Measurements from ENCODE around the gene SERINC3. TPM values are rescaled to one million over a fixed set of nuclear protein-coding genes. Genes with fewer than 3 reads are reported as not detected.

SERINC3 gene
- total and polyA plus RNA-seq, 2 of the 13 experiments (the other 11 are each of a cell fraction or from before 2014, with no cell fraction given): 82.0 to 226 TPM

DNA sequence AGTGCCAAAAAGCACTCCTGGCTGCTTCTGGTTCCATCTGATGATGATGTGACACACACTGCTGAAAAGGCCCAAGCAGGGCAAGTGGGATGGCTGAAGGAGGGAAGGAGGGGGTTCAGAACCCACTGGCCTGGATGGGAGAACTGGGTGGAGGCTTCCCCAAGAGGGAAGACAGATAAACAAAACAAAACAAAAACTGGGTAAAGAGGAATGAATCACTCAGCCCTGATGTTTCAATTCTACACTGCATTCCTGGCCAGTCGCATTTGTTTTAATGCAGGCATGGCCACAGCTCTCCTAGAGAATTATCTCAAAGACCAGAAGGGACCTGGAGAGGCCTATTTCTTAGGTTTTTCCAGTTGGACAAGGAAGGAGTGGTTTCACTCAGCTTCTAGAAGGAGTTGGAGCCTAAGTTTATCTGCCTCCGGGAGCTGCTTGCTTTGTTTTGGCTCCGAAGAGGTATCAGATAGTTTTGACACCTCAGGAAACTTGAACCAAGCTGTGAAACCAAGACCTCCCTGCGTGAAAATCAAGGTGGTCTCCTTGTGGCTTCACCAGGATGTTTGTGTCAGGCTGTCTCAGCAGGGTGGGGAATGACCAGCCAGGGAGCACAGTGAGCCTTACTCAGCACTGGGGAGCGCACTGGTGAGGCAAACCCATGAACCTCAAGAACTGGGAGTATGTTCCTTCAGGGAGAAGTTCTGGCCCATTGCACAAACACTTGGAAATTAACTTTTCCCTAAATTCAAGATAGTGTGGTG is 30.1 kb downstream of the SERINC3 start:
- CTCF ChIA-PET (ENCODE audit: low intra/inter-chr PET ratio, low total read pairs): no interaction called here
- 97% methylated on average over 5 of the region's 5 CpGs for WGBS (ENCODE audit: low lambda C conversion rate)
- intact Hi-C loops (cut with micrococcal nuclease; ENCODE audit: unreplicated experiment): no loop called here

DNA sequence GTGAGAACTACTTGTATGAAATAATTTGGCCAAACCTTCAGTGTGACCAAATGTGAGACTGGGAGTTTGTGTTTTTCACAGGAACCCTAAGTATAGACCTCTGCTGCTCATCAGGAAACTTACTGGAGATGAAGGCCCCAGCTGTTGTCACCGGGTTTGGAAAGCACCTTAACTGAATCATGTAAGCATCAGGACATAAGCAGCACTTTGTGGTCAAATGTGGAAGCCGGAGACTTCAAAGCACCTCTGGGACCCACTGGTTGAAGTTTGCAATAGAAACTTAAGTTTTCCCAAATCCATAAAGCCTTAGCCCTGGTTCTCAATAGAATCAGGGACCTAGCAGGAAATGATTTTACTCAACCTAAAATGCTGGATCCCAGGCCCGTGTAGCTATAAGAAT is 31.9 kb downstream of the SERINC3 start:
- CTCF ChIA-PET (ENCODE audit: low intra/inter-chr PET ratio, low total read pairs): no interaction called here
- in situ Hi-C loops (cut with HindIII; ENCODE audit: extremely low pct_ligation_motif_present, low pct_unique_long_range_greater_than_20kb): no loop called here
- intact Hi-C loops (cut with micrococcal nuclease; ENCODE audit: unreplicated experiment): no loop called here
- H3K36me3 ChIP-seq (replicated peaks in 1 of 2; ENCODE audit: control insufficient read depth in 1 of 2, insufficient read depth in 2 of 2, low read length in 2 of 2): peaks cover 32 to 59% of the 10 kb centered on the region in 2 experiments
- no peak overlapping the region for H3K27ac ChIP-seq (ENCODE audit: extremely low read length, insufficient read depth, low read length)
- H3K9ac ChIP-seq (ENCODE audit: insufficient read depth, low read depth, low read length): no peak overlapping the region
- no peaks in the 10 kb centered on the region for H3K27me3 ChIP-seq (ENCODE audit: control insufficient read depth in 1 of 2, insufficient read depth in 2 of 2, low read length in 2 of 2)
- H3K79me2 ChIP-seq (ENCODE audit: insufficient read depth, low read length): no peaks in the 10 kb centered on the region
- H3K4me2 ChIP-seq (ENCODE audit: low read depth, low read length): no peak overlapping the region
- no peaks in the 10 kb centered on the region for H4K20me1 ChIP-seq (ENCODE audit: insufficient read depth, low read length)
- ATAC-seq: no peak
- WGBS (ENCODE audit: low lambda C conversion rate): 98% methylated on average over 3 of the region's 3 CpGs
- POLR2A ChIA-PET: no interaction called here
- no peak for DNase-seq (ENCODE audit: low spot score)
- TF ChIP-seq POLR2AphosphoS5 (IDR thresholded peaks at IDR 0.05; ENCODE audit: low read depth, low read length) (no peak), ZNF777 (CRISPR knock-in tag; IDR thresholded peaks at IDR 0.05) (no peak), ZNF781 (CRISPR knock-in tag; IDR thresholded peaks at IDR 0.05; ENCODE audit: borderline replicate concordance, not compliant biosample characterization) (no peak), SNAPC2 (CRISPR knock-in tag; IDR thresholded peaks at IDR 0.05) (no peak)
- TF ChIP-seq, protein P1, sequence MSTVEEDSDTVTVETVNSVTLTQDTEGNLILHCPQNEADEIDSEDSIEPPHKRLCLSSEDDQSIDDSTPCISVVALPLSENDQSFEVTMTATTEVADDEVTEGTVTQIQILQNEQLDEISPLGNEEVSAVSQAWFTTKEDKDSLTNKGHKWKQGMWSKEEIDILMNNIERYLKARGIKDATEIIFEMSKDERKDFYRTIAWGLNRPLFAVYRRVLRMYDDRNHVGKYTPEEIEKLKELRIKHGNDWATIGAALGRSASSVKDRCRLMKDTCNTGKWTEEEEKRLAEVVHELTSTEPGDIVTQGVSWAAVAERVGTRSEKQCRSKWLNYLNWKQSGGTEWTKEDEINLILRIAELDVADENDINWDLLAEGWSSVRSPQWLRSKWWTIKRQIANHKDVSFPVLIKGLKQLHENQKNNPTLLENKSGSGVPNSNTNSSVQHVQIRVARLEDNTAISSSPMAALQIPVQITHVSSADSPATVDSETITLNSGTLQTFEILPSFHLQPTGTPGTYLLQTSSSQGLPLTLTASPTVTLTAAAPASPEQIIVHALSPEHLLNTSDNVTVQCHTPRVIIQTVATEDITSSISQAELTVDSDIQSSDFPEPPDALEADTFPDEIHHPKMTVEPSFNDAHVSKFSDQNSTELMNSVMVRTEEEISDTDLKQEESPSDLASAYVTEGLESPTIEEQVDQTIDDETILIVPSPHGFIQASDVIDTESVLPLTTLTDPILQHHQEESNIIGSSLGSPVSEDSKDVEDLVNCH (CRISPR knock-in tag; IDR thresholded peaks at IDR 0.05): no peak
- TF ChIP-seq, protein P2, sequence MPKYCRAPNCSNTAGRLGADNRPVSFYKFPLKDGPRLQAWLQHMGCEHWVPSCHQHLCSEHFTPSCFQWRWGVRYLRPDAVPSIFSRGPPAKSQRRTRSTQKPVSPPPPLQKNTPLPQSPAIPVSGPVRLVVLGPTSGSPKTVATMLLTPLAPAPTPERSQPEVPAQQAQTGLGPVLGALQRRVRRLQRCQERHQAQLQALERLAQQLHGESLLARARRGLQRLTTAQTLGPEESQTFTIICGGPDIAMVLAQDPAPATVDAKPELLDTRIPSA (CRISPR knock-in tag; IDR thresholded peaks at IDR 0.05; ENCODE audit: borderline replicate concordance): no peak
- TF ChIP-seq, protein P3, sequence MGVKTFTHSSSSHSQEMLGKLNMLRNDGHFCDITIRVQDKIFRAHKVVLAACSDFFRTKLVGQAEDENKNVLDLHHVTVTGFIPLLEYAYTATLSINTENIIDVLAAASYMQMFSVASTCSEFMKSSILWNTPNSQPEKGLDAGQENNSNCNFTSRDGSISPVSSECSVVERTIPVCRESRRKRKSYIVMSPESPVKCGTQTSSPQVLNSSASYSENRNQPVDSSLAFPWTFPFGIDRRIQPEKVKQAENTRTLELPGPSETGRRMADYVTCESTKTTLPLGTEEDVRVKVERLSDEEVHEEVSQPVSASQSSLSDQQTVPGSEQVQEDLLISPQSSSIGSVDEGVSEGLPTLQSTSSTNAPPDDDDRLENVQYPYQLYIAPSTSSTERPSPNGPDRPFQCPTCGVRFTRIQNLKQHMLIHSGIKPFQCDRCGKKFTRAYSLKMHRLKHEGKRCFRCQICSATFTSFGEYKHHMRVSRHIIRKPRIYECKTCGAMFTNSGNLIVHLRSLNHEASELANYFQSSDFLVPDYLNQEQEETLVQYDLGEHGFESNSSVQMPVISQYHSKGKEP (CRISPR knock-in tag; IDR thresholded peaks at IDR 0.05): 0 out of 2 replicates have a peak, but pooled peaks have one; percentile 17
- H3K4me3 ChIP-seq (replicated peaks in 1 of 3; ENCODE audit: insufficient read depth in 1 of 3, low read depth in 2 of 3, low read length in 3 of 3): no peak overlapping the region
- FAIRE-seq: no peak
- TSS peak; percentile 25 for BruUV-seq (replicated peaks)
- no peaks in the 10 kb centered on the region for H3K4me1 ChIP-seq (ENCODE audit: insufficient read depth, low read length)
- no peaks in the 10 kb centered on the region for H3K9me3 ChIP-seq (ENCODE audit: low read length)
- no peak overlapping the region for H2AFZ ChIP-seq (ENCODE audit: low read length)

More for the DNA sequence above, 30.1 kb downstream of the SERINC3 start:
- no peak overlapping the region for H3K4me3 ChIP-seq (replicated peaks in 1 of 3; ENCODE audit: insufficient read depth in 1 of 3, low read depth in 2 of 3, low read length in 3 of 3)
- no peaks in the 10 kb centered on the region for H3K9me3 ChIP-seq (ENCODE audit: low read length)
- DNase-seq (ENCODE audit: low spot score) (no peak), ATAC-seq (no peak), FAIRE-seq (no peak)
- H4K20me1 ChIP-seq (ENCODE audit: insufficient read depth, low read length): no peaks in the 10 kb centered on the region
- no peak overlapping the region for H3K9ac ChIP-seq (ENCODE audit: insufficient read depth, low read depth, low read length)
- H3K27ac ChIP-seq (ENCODE audit: extremely low read length, insufficient read depth, low read length): no peak overlapping the region
- TF ChIP-seq CAMTA2 (CRISPR knock-in tag; IDR thresholded peaks at IDR 0.05; ENCODE audit: borderline replicate concordance) (0 out of 2 replicates have a peak, but pooled peaks have one; percentile 51), ESRRA (CRISPR knock-in tag; IDR thresholded peaks at IDR 0.05; ENCODE audit: low read depth) (no peak), POLR2AphosphoS2 (IDR thresholded peaks at IDR 0.05; ENCODE audit: low read depth, low read length) (0 out of 2 replicates have a peak, but pooled peaks have one; percentile 3), CBX2 (IDR thresholded peaks at IDR 0.05; ENCODE audit: low read depth, low read length) (no peak), CBX2 (CRISPR knock-in tag; IDR thresholded peaks at IDR 0.05; ENCODE audit: low read depth) (no peak), KDM5B (CRISPR knock-in tag; IDR thresholded peaks at IDR 0.05; ENCODE audit: borderline replicate concordance) (no peak), SSRP1 (CRISPR knock-in tag; IDR thresholded peaks at IDR 0.05) (0 out of 2 replicates have a peak, but pooled peaks have one; percentile 51)
- TF ChIP-seq, protein P4, sequence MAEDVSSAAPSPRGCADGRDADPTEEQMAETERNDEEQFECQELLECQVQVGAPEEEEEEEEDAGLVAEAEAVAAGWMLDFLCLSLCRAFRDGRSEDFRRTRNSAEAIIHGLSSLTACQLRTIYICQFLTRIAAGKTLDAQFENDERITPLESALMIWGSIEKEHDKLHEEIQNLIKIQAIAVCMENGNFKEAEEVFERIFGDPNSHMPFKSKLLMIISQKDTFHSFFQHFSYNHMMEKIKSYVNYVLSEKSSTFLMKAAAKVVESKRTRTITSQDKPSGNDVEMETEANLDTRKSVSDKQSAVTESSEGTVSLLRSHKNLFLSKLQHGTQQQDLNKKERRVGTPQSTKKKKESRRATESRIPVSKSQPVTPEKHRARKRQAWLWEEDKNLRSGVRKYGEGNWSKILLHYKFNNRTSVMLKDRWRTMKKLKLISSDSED (CRISPR knock-in tag; IDR thresholded peaks at IDR 0.05): no peak
- POLR2A ChIA-PET: no interaction called here
- BruUV-seq (replicated peaks): no TSS peak
- in situ Hi-C loops (cut with HindIII; ENCODE audit: extremely low pct_ligation_motif_present, low pct_unique_long_range_greater_than_20kb): no loop called here
- peaks cover 44 to 67% of the 10 kb centered on the region in 2 experiments for H3K36me3 ChIP-seq (replicated peaks in 1 of 2; ENCODE audit: control insufficient read depth in 1 of 2, insufficient read depth in 2 of 2, low read length in 2 of 2)
- no peaks in the 10 kb centered on the region for H3K79me2 ChIP-seq (ENCODE audit: insufficient read depth, low read length)
- H2AFZ ChIP-seq (ENCODE audit: low read length): no peak overlapping the region
- H3K27me3 ChIP-seq (ENCODE audit: control insufficient read depth in 1 of 2, insufficient read depth in 2 of 2, low read length in 2 of 2): no peaks in the 10 kb centered on the region
- H3K4me1 ChIP-seq (ENCODE audit: insufficient read depth, low read length): no peaks in the 10 kb centered on the region
- no peak overlapping the region for H3K4me2 ChIP-seq (ENCODE audit: low read depth, low read length)
